Skeletal muscle satellite cell (primary cell): ENCODE results near the gene MMP15.

Source experiments
- H3K27me3 ChIP-seq: 2 replicates; pipeline ENCODE4 v1.7.0; 2013; ENCODE audit warnings: low read length; ENCODE audit not compliant: control insufficient read depth, insufficient read depth
- H3K36me3 ChIP-seq: 2 replicates; pipeline ENCODE4 v1.7.0; 2013; ENCODE audit warnings: mild to moderate bottlenecking, control low read depth, low read length; ENCODE audit not compliant: insufficient read depth
- H3K4me1 ChIP-seq: 2 replicates; pipeline ENCODE4 v1.7.0; 2013; ENCODE audit warnings: low read length; ENCODE audit not compliant: control insufficient read depth, insufficient read depth
- H3K4me2 ChIP-seq: 2 replicates; pipeline ENCODE4 v1.7.0; 2013; ENCODE audit warnings: mild to moderate bottlenecking, low read length
- H3K4me3 ChIP-seq: 2 replicates; pipeline ENCODE4 v1.7.0; 2013; ENCODE audit warnings: low read length
- H3K9ac ChIP-seq: 2 replicates; pipeline ENCODE4 v1.7.0; 2013; ENCODE audit warnings: mild to moderate bottlenecking, low read depth, low read length, moderate library complexity
- H3K9me3 ChIP-seq: replicated peaks from 2 replicates; pipeline ENCODE4 v1.7.0; 2013; ENCODE audit warnings: mild to moderate bottlenecking, control low read depth, low read length

The MMP15 gene

GRCh38 chr16:58009856-58010416 lies 15.6 kb upstream of the MMP15 start:
- H3K27me3 ChIP-seq: no peaks in the 10 kb centered on the region

GRCh38 chr16:58010886-58011285 lies 14.7 kb upstream of the MMP15 start:
- H3K36me3 ChIP-seq: peaks cover 31% of the 10 kb centered on the region
- H3K4me2 ChIP-seq: no peak overlapping the region
- no peak overlapping the region for H3K9ac ChIP-seq
- H3K4me3 ChIP-seq: no peak overlapping the region
- H3K9me3 ChIP-seq: no peaks in the 10 kb centered on the region
- no peaks in the 10 kb centered on the region for H3K27me3 ChIP-seq
- no peaks in the 10 kb centered on the region for H3K4me1 ChIP-seq

More at GRCh38 chr16:58009856-58010416, 15.6 kb upstream of the MMP15 start:
- Histone ChIP-seq H3K4me2 (no peak overlapping the region), H3K4me3 (no peak overlapping the region), H3K36me3 (peaks cover 33% of the 10 kb centered on the region), H3K9me3 (no peaks in the 10 kb centered on the region), H3K9ac (no peak overlapping the region), H3K4me1 (peaks cover 2% of the 10 kb centered on the region)

GRCh38 chr16:58011652-58012051 lies 13.9 kb upstream of the MMP15 start:
- Histone ChIP-seq H3K4me1 (no peaks in the 10 kb centered on the region), H3K9ac (no peak overlapping the region), H3K9me3 (no peaks in the 10 kb centered on the region), H3K36me3 (peaks cover 29% of the 10 kb centered on the region), H3K27me3 (no peaks in the 10 kb centered on the region), H3K4me3 (no peak overlapping the region), H3K4me2 (no peak overlapping the region)

GRCh38 chr16:58012481-58012880 lies 13.1 kb upstream of the MMP15 start:
- H3K4me3 ChIP-seq: no peak overlapping the region
- no peaks in the 10 kb centered on the region for H3K9me3 ChIP-seq
- H3K4me1 ChIP-seq: no peaks in the 10 kb centered on the region
- H3K36me3 ChIP-seq: peaks cover 32% of the 10 kb centered on the region
- no peaks in the 10 kb centered on the region for H3K27me3 ChIP-seq
- H3K4me2 ChIP-seq: no peak overlapping the region
- no peak overlapping the region for H3K9ac ChIP-seq

- Histone ChIP-seq H3K4me2 (no peak overlapping the region), H3K36me3 (peaks cover 34% of the 10 kb centered on the region), H3K27me3 (no peaks in the 10 kb centered on the region), H3K4me1 (no peaks in the 10 kb centered on the region), H3K4me3 (no peak overlapping the region), H3K9ac (no peak overlapping the region), H3K9me3 (no peaks in the 10 kb centered on the region)
Observed at GRCh38 chr16:58013201-58013956, 12.2 kb upstream of the MMP15 start.

GRCh38 chr16:58016840-58017446 lies 8.6 kb upstream of the MMP15 start:
- no peaks in the 10 kb centered on the region for H3K9me3 ChIP-seq
- H3K4me3 ChIP-seq: no peak overlapping the region
- H3K4me1 ChIP-seq: peaks cover 5% of the 10 kb centered on the region
- no peak overlapping the region for H3K9ac ChIP-seq
- peaks cover 27% of the 10 kb centered on the region for H3K36me3 ChIP-seq
- H3K4me2 ChIP-seq: no peak overlapping the region
- no peaks in the 10 kb centered on the region for H3K27me3 ChIP-seq

- no peaks in the 10 kb centered on the region for H3K9me3 ChIP-seq
- peaks cover 21% of the 10 kb centered on the region for H3K4me1 ChIP-seq
- no peaks in the 10 kb centered on the region for H3K27me3 ChIP-seq
- H3K4me3 ChIP-seq: no peak overlapping the region
- peaks cover 21% of the 10 kb centered on the region for H3K36me3 ChIP-seq
- no peak overlapping the region for H3K9ac ChIP-seq
- no peak overlapping the region for H3K4me2 ChIP-seq
Observed at GRCh38 chr16:58018803-58019202, 6.8 kb upstream of the MMP15 start.

- no peak overlapping the region for H3K9ac ChIP-seq
- no peak overlapping the region for H3K4me3 ChIP-seq
- H3K27me3 ChIP-seq: peaks cover 7% of the 10 kb centered on the region
- H3K4me2 ChIP-seq: no peak overlapping the region
- peaks cover 21% of the 10 kb centered on the region for H3K36me3 ChIP-seq
- H3K4me1 ChIP-seq: peaks cover 26% of the 10 kb centered on the region
- no peaks in the 10 kb centered on the region for H3K9me3 ChIP-seq
Observed at GRCh38 chr16:58019866-58020538, 5.6 kb upstream of the MMP15 start.

GRCh38 chr16:58020628-58021521 lies 4.7 kb upstream of the MMP15 start:
- Histone ChIP-seq H3K9ac (no peak overlapping the region), H3K4me2 (no peak overlapping the region), H3K36me3 (peaks cover 21% of the 10 kb centered on the region), H3K4me3 (no peak overlapping the region), H3K4me1 (peaks cover 31% of the 10 kb centered on the region), H3K9me3 (no peaks in the 10 kb centered on the region), H3K27me3 (peaks cover 8% of the 10 kb centered on the region)

GRCh38 chr16:58021661-58022551 lies 3.6 kb upstream of the MMP15 start:
- peaks cover 37% of the 10 kb centered on the region for H3K4me1 ChIP-seq
- peak overlapping the region; percentile 65 for H3K4me2 ChIP-seq
- H3K36me3 ChIP-seq: peaks cover 21% of the 10 kb centered on the region
- H3K27me3 ChIP-seq: peaks cover 14% of the 10 kb centered on the region
- H3K9ac ChIP-seq: peak overlapping the region; percentile 31
- H3K9me3 ChIP-seq: no peaks in the 10 kb centered on the region
- peak overlapping the region; percentile 29 for H3K4me3 ChIP-seq
